Measurements from ENCODE around the gene CASKIN1.

The CASKIN1 gene

DNA sequence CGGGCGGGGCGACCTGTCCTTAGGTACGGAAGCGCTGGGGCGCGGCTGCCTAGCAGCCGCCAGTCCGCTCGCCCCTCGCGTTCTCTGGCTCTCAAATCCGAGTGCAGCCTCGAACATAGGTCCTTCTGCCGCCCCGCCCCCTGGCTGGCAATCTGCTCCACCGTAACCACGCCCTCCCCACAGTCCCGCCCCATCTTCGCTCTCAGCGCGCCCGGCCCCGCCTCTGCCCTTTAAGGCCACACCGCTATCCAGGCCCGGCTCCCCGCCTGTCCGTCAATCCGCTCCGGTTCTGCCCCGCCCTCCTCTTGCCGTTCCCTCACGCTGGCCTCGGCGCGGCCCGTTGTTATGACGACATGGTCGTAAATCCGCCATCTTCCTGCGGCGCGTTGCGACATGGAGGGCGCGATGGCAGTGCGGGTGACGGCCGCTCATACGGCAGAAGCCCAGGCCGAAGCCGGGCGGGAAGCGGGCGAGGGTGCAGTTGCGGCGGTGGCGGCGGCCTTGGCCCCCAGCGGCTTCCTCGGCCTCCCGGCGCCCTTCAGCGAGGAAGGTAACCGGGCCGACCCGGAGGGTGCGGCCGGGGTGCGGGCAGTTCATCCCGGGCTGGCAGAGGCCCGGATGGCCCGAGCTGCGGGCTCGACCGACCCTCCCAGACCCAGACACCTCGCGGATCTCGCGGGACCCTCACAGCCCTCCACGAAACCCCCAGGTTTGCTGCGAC lies 27.0 kb upstream of the CASKIN1 start, which contains the start of gene E4F1:
E4F1 (plus strand) TSS at position 371 of the 721 bp plus-strand sequence; CDS start at position 394, 23 bp downstream.
- peak within 1 kb of the TSS; percentile 96 for H3K18ac ChIP-seq (ENCODE audit: low read length)
- H3K4me2 ChIP-seq (ENCODE audit: insufficient read depth, low read length, poor library complexity, severe bottlenecking): peak within 1 kb of the TSS; percentile 87
- H3K4ac ChIP-seq (ENCODE audit: low read length): no peak within 1 kb of the TSS
- H3K36me3 ChIP-seq (replicated peaks in 1 of 2; ENCODE audit: control insufficient read depth in 2 of 2, insufficient read depth in 2 of 2, low read length in 2 of 2): peaks cover 0 to 20% of the 10 kb centered on the region in 2 donors
- H3K27ac ChIP-seq (replicated peaks; ENCODE audit: low read length): peak within 1 kb of the TSS; percentile 83
- H2BK5ac ChIP-seq (ENCODE audit: low read length): peak within 1 kb of the TSS; percentile 90
- H4K91ac ChIP-seq (ENCODE audit: low read depth, low read length, poor library complexity): no peak within 1 kb of the TSS
- no CpG with 5 or more reads among the region's 82 CpGs for WGBS, 2 donors (ENCODE audit: extremely low coverage in 2 of 2, insufficient read length in 2 of 2, insufficient replicate concordance in 1 of 2)
- peak within 1 kb of the TSS; percentile 87 to 92 for H3K4me3 ChIP-seq (ENCODE audit: low read length in 2 of 2)
- no peaks in the 10 kb centered on the region for H3K9me3 ChIP-seq (replicated peaks in 1 of 2; ENCODE audit: control insufficient read depth in 2 of 2, insufficient read depth in 1 of 2, low read depth in 1 of 2, low read length in 2 of 2)
- no peak within 1 kb of the TSS for H2BK120ac ChIP-seq (ENCODE audit: low read depth, low read length)
- H3K27me3 ChIP-seq (ENCODE audit: control insufficient read depth in 3 of 3, insufficient read depth in 3 of 3, low read depth in 1 of 3, low read length in 3 of 3): no peaks in the 10 kb centered on the region
- peak within 1 kb of the TSS; percentile 99 for H3K23ac ChIP-seq (ENCODE audit: low read depth, low read length, poor library complexity)
- no peak within 1 kb of the TSS for H2BK12ac ChIP-seq (ENCODE audit: low read length)
- peak within 1 kb of the TSS; percentile 95 for H3K9ac ChIP-seq (ENCODE audit: low read depth, low read length, poor library complexity)
- H4K8ac ChIP-seq (ENCODE audit: low read depth, low read length): no peak within 1 kb of the TSS
- peaks cover 2 to 3% of the 10 kb centered on the region in 2 donors for H3K4me1 ChIP-seq (ENCODE audit: control insufficient read depth in 2 of 2, insufficient read depth in 1 of 2, low read depth in 1 of 2, low read length in 2 of 2)
- H2AFZ ChIP-seq (ENCODE audit: low read length): peak within 1 kb of the TSS; percentile 98
- H3K14ac ChIP-seq (ENCODE audit: low read length): peak within 1 kb of the TSS; percentile 75
- peaks cover 11% of the 10 kb centered on the region for H3K79me1 ChIP-seq (ENCODE audit: low read depth, low read length)
- peak within 1 kb of the TSS; percentile 58 for H2BK15ac ChIP-seq (ENCODE audit: low read length)
- DNase-seq (ENCODE audit: low spot score): peak; percentile 99
- H2AK5ac ChIP-seq (ENCODE audit: low read depth, low read length): peak within 1 kb of the TSS; percentile 90

DNA sequence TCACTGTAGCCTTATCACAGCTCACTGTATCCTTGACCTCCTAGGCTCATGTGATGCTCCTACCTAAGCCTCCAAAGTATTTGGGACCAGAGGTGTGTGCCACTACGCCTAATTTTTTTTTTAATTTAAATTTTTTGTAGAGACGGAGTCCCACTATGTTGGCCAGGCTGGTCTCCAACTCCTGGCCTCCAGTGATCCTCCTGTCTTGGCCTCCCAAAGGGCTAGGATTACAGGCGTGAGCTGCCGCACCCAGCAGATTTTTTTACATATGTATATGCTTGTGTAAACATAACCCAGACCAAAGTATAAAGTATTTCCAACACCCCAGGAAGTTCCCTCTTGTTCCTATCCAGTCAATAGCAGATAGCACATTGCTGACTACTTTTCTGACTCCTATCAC lies 19.9 kb upstream of the CASKIN1 start:
- Histone ChIP-seq H3K4ac (ENCODE audit: low read length) (no peak overlapping the region), H2AFZ (ENCODE audit: low read length) (no peak overlapping the region), H2BK12ac (ENCODE audit: low read length) (no peak overlapping the region), H3K9me3 (replicated peaks in 1 of 2; ENCODE audit: control insufficient read depth in 2 of 2, insufficient read depth in 1 of 2, low read depth in 1 of 2, low read length in 2 of 2) (no peaks in the 10 kb centered on the region), H3K27ac (replicated peaks; ENCODE audit: low read length) (no peak overlapping the region), H4K8ac (ENCODE audit: low read depth, low read length) (no peak overlapping the region), H3K23ac (ENCODE audit: low read depth, low read length, poor library complexity) (no peak overlapping the region), H3K9ac (ENCODE audit: low read depth, low read length, poor library complexity) (no peak overlapping the region), H3K4me1 (ENCODE audit: control insufficient read depth in 2 of 2, insufficient read depth in 1 of 2, low read depth in 1 of 2, low read length in 2 of 2) (peaks cover 9 to 11% of the 10 kb centered on the region in 2 donors), H3K4me3 (ENCODE audit: low read length in 2 of 2) (no peak overlapping the region), H3K18ac (ENCODE audit: low read length) (no peak overlapping the region), H3K27me3 (ENCODE audit: control insufficient read depth in 3 of 3, insufficient read depth in 3 of 3, low read depth in 1 of 3, low read length in 3 of 3) (no peaks in the 10 kb centered on the region), H2BK15ac (ENCODE audit: low read length) (no peak overlapping the region), H2AK5ac (ENCODE audit: low read depth, low read length) (no peak overlapping the region), H2BK120ac (ENCODE audit: low read depth, low read length) (no peak overlapping the region), H3K79me1 (ENCODE audit: low read depth, low read length) (peaks cover 16% of the 10 kb centered on the region), H4K91ac (ENCODE audit: low read depth, low read length, poor library complexity) (no peak overlapping the region), H2BK5ac (ENCODE audit: low read length) (no peak overlapping the region), H3K4me2 (ENCODE audit: insufficient read depth, low read length, poor library complexity, severe bottlenecking) (no peak overlapping the region), H3K14ac (ENCODE audit: low read length) (no peak overlapping the region), H3K36me3 (replicated peaks in 1 of 2; ENCODE audit: control insufficient read depth in 2 of 2, insufficient read depth in 2 of 2, low read length in 2 of 2) (peaks cover 17 to 23% of the 10 kb centered on the region in 2 donors)
- DNase-seq (ENCODE audit: low spot score): no peak
- no CpG with 5 or more reads among the region's 4 CpGs for WGBS, 2 donors (ENCODE audit: extremely low coverage in 2 of 2, insufficient read length in 2 of 2, insufficient replicate concordance in 1 of 2)

DNA sequence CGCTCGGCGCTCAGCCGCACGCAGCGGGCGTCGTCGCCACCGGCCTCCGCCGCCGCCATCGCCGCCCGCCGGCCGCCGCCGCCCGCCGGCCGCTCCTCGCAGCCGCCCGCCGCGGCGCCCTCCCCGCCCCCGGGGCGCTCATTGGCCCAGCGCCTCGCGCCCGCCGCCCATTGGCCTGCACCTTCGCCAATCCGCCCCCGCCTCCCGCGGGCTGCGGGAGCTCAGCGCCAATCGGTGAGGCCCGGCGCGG lies 18.2 kb upstream of the CASKIN1 start, which contains the start of gene PGP:
PGP (minus strand) TSS at position 122 of the 250 bp plus-strand sequence; CDS start at position 59, 63 bp downstream.
- Histone ChIP-seq H3K4ac (ENCODE audit: low read length) (peak within 1 kb of the TSS; percentile 76), H3K9ac (ENCODE audit: low read depth, low read length, poor library complexity) (peak within 1 kb of the TSS; percentile 98), H3K27me3 (ENCODE audit: control insufficient read depth in 3 of 3, insufficient read depth in 3 of 3, low read depth in 1 of 3, low read length in 3 of 3) (no peaks in the 10 kb centered on the region), H3K36me3 (replicated peaks in 1 of 2; ENCODE audit: control insufficient read depth in 2 of 2, insufficient read depth in 2 of 2, low read length in 2 of 2) (peaks cover 19 to 30% of the 10 kb centered on the region in 2 donors), H3K9me3 (replicated peaks in 1 of 2; ENCODE audit: control insufficient read depth in 2 of 2, insufficient read depth in 1 of 2, low read depth in 1 of 2, low read length in 2 of 2) (no peaks in the 10 kb centered on the region), H2BK120ac (ENCODE audit: low read depth, low read length) (no peak within 1 kb of the TSS), H3K18ac (ENCODE audit: low read length) (peak within 1 kb of the TSS; percentile 99), H2AFZ (ENCODE audit: low read length) (peak within 1 kb of the TSS; percentile 94), H3K79me1 (ENCODE audit: low read depth, low read length) (peaks cover 14% of the 10 kb centered on the region), H2BK12ac (ENCODE audit: low read length) (peak within 1 kb of the TSS; percentile 41), H3K23ac (ENCODE audit: low read depth, low read length, poor library complexity) (peak within 1 kb of the TSS; percentile 95), H3K4me3 (ENCODE audit: low read length in 2 of 2) (peak within 1 kb of the TSS; percentile 99 to 100), H3K14ac (ENCODE audit: low read length) (peak within 1 kb of the TSS; percentile 82), H4K8ac (ENCODE audit: low read depth, low read length) (no peak within 1 kb of the TSS), H3K27ac (replicated peaks; ENCODE audit: low read length) (peak within 1 kb of the TSS; percentile 99), H3K4me2 (ENCODE audit: insufficient read depth, low read length, poor library complexity, severe bottlenecking) (peak within 1 kb of the TSS; percentile 96), H2AK5ac (ENCODE audit: low read depth, low read length) (peak within 1 kb of the TSS; percentile 84), H3K4me1 (ENCODE audit: control insufficient read depth in 2 of 2, insufficient read depth in 1 of 2, low read depth in 1 of 2, low read length in 2 of 2) (peaks cover 9 to 11% of the 10 kb centered on the region in 2 donors), H4K91ac (ENCODE audit: low read depth, low read length, poor library complexity) (no peak within 1 kb of the TSS), H2BK15ac (ENCODE audit: low read length) (peak within 1 kb of the TSS; percentile 81), H2BK5ac (ENCODE audit: low read length) (peak within 1 kb of the TSS; percentile 94)
- no CpG with 5 or more reads among the region's 48 CpGs for WGBS, 2 donors (ENCODE audit: extremely low coverage in 2 of 2, insufficient read length in 2 of 2, insufficient replicate concordance in 1 of 2)
- DNase-seq (ENCODE audit: low spot score): no peak

Data from neuronal stem cell (in vitro differentiated cells).